Liver (tissue), 9 donors: ENCODE data around the gene RAB17. TPM values are rescaled to one million over a fixed set of nuclear protein-coding genes. Genes with fewer than 3 reads are reported as not detected.

Experiments used
- DNase-seq: peaks from one replicate; pipeline ENCODE4 v3.0.0-alpha.2; 2017; ENCODE audit warnings: low spot score
- H3K27ac ChIP-seq, 2 donors: one replicate each; pipeline ENCODE4 v1.7.0; 2013; ENCODE audit warnings: inconsistent platforms in 2 of 2, low read length in 2 of 2, control low read depth in 1 of 2, low read depth in 1 of 2, mild to moderate bottlenecking in 1 of 2
- H3K27me3 ChIP-seq, 4 donors: one replicate each; pipeline versions ENCODE4 v1.6.1 to v1.7.0; 2013; ENCODE audit warnings: low read length in 3 of 4, inconsistent platforms in 1 of 4, mild to moderate bottlenecking in 1 of 4, moderate library complexity in 1 of 4; ENCODE audit not compliant: control insufficient read depth in 4 of 4, insufficient read depth in 4 of 4
- H3K36me3 ChIP-seq, 4 donors: one replicate each; pipeline versions ENCODE4 v1.6.1 to v1.7.0; 2013; ENCODE audit warnings: low read length in 3 of 4, mild to moderate bottlenecking in 3 of 4, low read depth in 1 of 4, moderate library complexity in 1 of 4; ENCODE audit not compliant: control insufficient read depth in 4 of 4, insufficient read depth in 3 of 4
- H3K4me1 ChIP-seq, 4 donors: one replicate each; pipeline versions ENCODE4 v1.6.1 to v1.7.0; 2013; ENCODE audit warnings: low read length in 3 of 4, mild to moderate bottlenecking in 3 of 4, moderate library complexity in 1 of 4; ENCODE audit not compliant: control insufficient read depth in 4 of 4, insufficient read depth in 4 of 4
- H3K4me3 ChIP-seq, 3 donors: one replicate each; pipeline versions ENCODE4 v1.6.1 to v1.7.0; 2013; ENCODE audit warnings: low read length in 3 of 3, control low read depth in 1 of 3, low read depth in 1 of 3, mild to moderate bottlenecking in 1 of 3
- H3K9ac ChIP-seq, 2 donors: one replicate each; pipeline ENCODE4 v1.7.0; 2013; ENCODE audit warnings: low read length in 2 of 2, mild to moderate bottlenecking in 2 of 2, moderate library complexity in 2 of 2, control low read depth in 1 of 2, low read depth in 1 of 2
- H3K9me3 ChIP-seq, 4 donors: one replicate each; pipeline versions ENCODE4 v1.6.1 to v1.7.0; 2013; ENCODE audit warnings: low read length in 3 of 4; ENCODE audit not compliant: control insufficient read depth in 4 of 4
- EGR1 ChIP-seq, 2 donors: IDR thresholded peaks; 2 replicates each; pipeline ENCODE4 v1.6.1; 2016 to 2018; ENCODE audit warnings: antibody characterized with exemption in 2 of 2, low read depth in 2 of 2
- FOXA1 ChIP-seq: IDR thresholded peaks from 2 replicates; pipeline ENCODE4 v1.6.1; 2016; ENCODE audit warnings: antibody characterized with exemption
- FOXA2 ChIP-seq: IDR thresholded peaks from 2 replicates; pipeline ENCODE4 v1.6.1; 2016; ENCODE audit warnings: antibody characterized with exemption
- GABPA ChIP-seq, 2 donors: IDR thresholded peaks in 1 of 2; conservative IDR thresholded peaks in 1 of 2; 2 replicates each; pipeline ENCODE4 v1.6.1; 2016; ENCODE audit warnings: antibody characterized with exemption in 2 of 2, mild to moderate bottlenecking in 1 of 2, moderate library complexity in 1 of 2
- HNF4A ChIP-seq, 2 donors: conservative IDR thresholded peaks; 2 replicates each; pipeline ENCODE4 v1.6.1; 2016; ENCODE audit warnings: antibody characterized with exemption in 2 of 2, mild to moderate bottlenecking in 2 of 2
- HNF4G ChIP-seq: IDR thresholded peaks from 2 replicates; pipeline ENCODE4 v1.6.1; 2016; ENCODE audit warnings: antibody characterized with exemption
- JUND ChIP-seq, 2 donors: IDR thresholded peaks; 2 replicates each; pipeline ENCODE4 v1.6.1; 2016; ENCODE audit warnings: antibody characterized with exemption in 2 of 2
- MAX ChIP-seq: IDR thresholded peaks from 2 replicates; pipeline ENCODE4 v1.6.1; 2016; ENCODE audit warnings: antibody characterized with exemption
- NR2F2 ChIP-seq: IDR thresholded peaks from 2 replicates; pipeline ENCODE4 v1.6.1; 2016; ENCODE audit warnings: antibody characterized with exemption
- RAD21 ChIP-seq, 2 donors: IDR thresholded peaks; 2 replicates each; pipeline ENCODE4 v1.6.1; 2016; ENCODE audit warnings: antibody characterized with exemption in 2 of 2, mild to moderate bottlenecking in 2 of 2
- REST ChIP-seq: IDR thresholded peaks from 2 replicates; pipeline ENCODE4 v1.6.1; 2016; ENCODE audit warnings: antibody characterized with exemption, mild to moderate bottlenecking
- RXRA ChIP-seq, 2 donors: IDR thresholded peaks; 2 replicates each; pipeline ENCODE4 v1.6.1; 2017 to 2018; ENCODE audit warnings: antibody characterized with exemption in 2 of 2, mild to moderate bottlenecking in 1 of 2
- SP1 ChIP-seq: IDR thresholded peaks from 2 replicates; pipeline ENCODE4 v1.6.1; 2018; ENCODE audit warnings: antibody characterized with exemption, mild to moderate bottlenecking
- TAF1 ChIP-seq: conservative IDR thresholded peaks from 2 replicates; pipeline ENCODE4 v1.6.1; 2016; ENCODE audit warnings: antibody characterized with exemption, mild to moderate bottlenecking
- YY1 ChIP-seq: IDR thresholded peaks from 2 replicates; pipeline ENCODE4 v1.6.1; 2016; ENCODE audit warnings: antibody characterized with exemption, mild to moderate bottlenecking
- ZBTB33 ChIP-seq: IDR thresholded peaks from 2 replicates; pipeline ENCODE4 v1.6.1; 2016; ENCODE audit warnings: antibody characterized with exemption
- WGBS: extraction: QIAGEN DNeasy Blood & Tissue Kit; methylation state at CpG from one replicate; pipeline ENCODE4 v1.1.7; 2013; 5-methylcytosine and 5-hydroxymethylcytosine counted together
- polyA plus RNA-seq, 2 donors: library from polyadenylated mRNA; stranded (reverse) in 1 of 2; unstranded in 1 of 2; fragments of 200-250 nt in 1 of 2; fragments of >200 nt in 1 of 2; fragmentation: Nextera tagmentation in 1 of 2; extraction: Ambion mirVana in 1 of 2; gene quantifications; one replicate each; pipeline versions ENCODE4 v1.2.1 to v1.2.3, GENCODE V29; 2013 to 2015
- total RNA-seq, 2 donors: library from RNA; depleted of rRNA; stranded (reverse); fragments of >200 nt; gene quantifications; one replicate each; pipeline ENCODE4 v1.2.3, GENCODE V29; 2014
- TF ChIP-seq, protein P1 (sequence below): IDR thresholded peaks from 2 replicates; pipeline ENCODE4 v1.6.1; 2016; ENCODE audit warnings: antibody characterized with exemption
- TF ChIP-seq, protein P2 (sequence below): fragments of 150-350 bp; IDR thresholded peaks from 2 replicates; pipeline ENCODE4 v1.5.1; 2017; ENCODE audit warnings: improper control_type of control experiment, low read depth, low read length; ENCODE audit not compliant: missing input control
- donor health status: healthy.
- donor health status: healthy.
- donor health status: healthy.
- donor health status: healthy.
- donor health status: healthy.

Gene RAB17
- total and polyA plus RNA-seq, 4 donors = 17.8 to 96.5 (median 74.9) TPM

- Histone ChIP-seq H3K27ac (peak overlapping the region; percentile 76 to 77), H3K36me3 (peaks cover 0 to 4% (median 2%) of the 10 kb centered on the region in 4 donors), H3K4me1 (peaks cover 2 to 40% (median 25%) of the 10 kb centered on the region in 4 donors), H3K9me3 (no peaks in the 10 kb centered on the region), H3K27me3 (no peaks in the 10 kb centered on the region), H3K4me3 (no peak overlapping the region), H3K9ac (no peak overlapping the region)
- 86% methylated on average over 13 of the region's 13 CpGs for WGBS
- no peak for DNase-seq
- TF ChIP-seq TAF1 (no peak), YY1 (no peak), EGR1 (IDR thresholded peaks at IDR 0.05; ENCODE audit: low read depth in 2 of 2) (no peak), GABPA (IDR thresholded peaks at IDR 0.05 in 1 of 2, conservative IDR thresholded peaks at IDR 0.05 in 1 of 2) (no peak), RXRA (IDR thresholded peaks at IDR 0.05) (no peak), HNF4A (conservative IDR thresholded peaks at IDR 0.05) (no peak), HNF4G (no peak), SP1 (no peak), FOXA2 (no peak), ZBTB33 (no peak), NR2F2 (no peak), REST (no peak), RAD21 (IDR thresholded peaks at IDR 0.05) (no peak), FOXA1 (no peak), MAX (no peak), JUND (IDR thresholded peaks at IDR 0.05) (no peak)
- TF ChIP-seq, protein P1, sequence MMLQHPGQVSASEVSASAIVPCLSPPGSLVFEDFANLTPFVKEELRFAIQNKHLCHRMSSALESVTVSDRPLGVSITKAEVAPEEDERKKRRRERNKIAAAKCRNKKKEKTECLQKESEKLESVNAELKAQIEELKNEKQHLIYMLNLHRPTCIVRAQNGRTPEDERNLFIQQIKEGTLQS = no peak
- TF ChIP-seq, protein P2, sequence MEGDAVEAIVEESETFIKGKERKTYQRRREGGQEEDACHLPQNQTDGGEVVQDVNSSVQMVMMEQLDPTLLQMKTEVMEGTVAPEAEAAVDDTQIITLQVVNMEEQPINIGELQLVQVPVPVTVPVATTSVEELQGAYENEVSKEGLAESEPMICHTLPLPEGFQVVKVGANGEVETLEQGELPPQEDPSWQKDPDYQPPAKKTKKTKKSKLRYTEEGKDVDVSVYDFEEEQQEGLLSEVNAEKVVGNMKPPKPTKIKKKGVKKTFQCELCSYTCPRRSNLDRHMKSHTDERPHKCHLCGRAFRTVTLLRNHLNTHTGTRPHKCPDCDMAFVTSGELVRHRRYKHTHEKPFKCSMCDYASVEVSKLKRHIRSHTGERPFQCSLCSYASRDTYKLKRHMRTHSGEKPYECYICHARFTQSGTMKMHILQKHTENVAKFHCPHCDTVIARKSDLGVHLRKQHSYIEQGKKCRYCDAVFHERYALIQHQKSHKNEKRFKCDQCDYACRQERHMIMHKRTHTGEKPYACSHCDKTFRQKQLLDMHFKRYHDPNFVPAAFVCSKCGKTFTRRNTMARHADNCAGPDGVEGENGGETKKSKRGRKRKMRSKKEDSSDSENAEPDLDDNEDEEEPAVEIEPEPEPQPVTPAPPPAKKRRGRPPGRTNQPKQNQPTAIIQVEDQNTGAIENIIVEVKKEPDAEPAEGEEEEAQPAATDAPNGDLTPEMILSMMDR = no peak
Observed at GRCh38 chr2:237546876-237547395, 43.6 kb downstream of the RAB17 start.
